ENCODE data around the gene CARHSP1.
A peak's percentile ranks its signal among the peaks of the same experiment; 100 is the strongest.
"Not testable (repeated sequence)": the region's sequence is repeated elsewhere in the genome, so short reads cannot be mapped to it uniquely, and the experiment has no call there.

The CARHSP1 gene

DNA sequence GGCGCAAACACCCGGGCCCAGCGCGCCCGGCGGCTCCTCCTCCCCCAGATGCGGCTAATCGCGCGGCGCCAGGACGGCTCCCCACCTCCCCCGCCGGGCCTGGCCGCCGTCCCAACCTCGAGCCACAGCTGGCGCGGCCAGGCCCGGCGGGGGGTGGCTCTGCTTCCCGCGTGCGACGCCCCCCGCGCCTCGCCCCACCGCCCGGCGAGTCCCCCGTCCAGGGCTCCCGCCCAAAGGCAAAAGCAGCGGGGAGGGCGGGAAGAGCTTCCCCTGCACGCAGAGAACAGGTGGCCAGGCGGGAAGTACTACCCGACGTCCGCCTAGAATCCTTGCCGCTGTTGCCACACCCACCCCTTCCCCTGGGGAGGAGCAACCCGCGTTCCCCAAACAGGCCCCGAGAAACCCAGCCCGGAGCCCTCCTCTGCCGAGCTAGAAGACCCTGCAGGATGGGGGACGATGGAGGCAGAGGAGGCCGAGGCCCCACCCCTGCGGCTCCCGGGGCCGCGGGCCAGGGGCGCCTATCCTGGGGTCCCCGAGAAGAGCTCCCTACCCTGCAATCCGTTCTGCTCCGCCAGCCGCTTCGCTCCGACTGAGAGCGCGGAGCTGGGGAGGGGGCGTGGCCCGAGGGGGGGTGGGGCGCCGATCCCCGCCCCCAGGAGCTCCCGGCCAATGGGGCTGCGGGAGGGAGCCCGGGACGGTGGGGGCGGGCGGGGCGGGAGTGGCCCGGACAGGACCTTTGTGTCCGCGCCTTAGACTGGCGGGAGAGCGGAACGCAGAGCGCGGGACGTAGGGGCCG lies at the start of gene CARHSP1:
CARHSP1 (minus strand) TSS at position 591 of the 796 bp plus-strand sequence. CDS start 9,678 bp downstream, outside the sequence.
- DNase-seq: peak; percentile 97

DNA sequence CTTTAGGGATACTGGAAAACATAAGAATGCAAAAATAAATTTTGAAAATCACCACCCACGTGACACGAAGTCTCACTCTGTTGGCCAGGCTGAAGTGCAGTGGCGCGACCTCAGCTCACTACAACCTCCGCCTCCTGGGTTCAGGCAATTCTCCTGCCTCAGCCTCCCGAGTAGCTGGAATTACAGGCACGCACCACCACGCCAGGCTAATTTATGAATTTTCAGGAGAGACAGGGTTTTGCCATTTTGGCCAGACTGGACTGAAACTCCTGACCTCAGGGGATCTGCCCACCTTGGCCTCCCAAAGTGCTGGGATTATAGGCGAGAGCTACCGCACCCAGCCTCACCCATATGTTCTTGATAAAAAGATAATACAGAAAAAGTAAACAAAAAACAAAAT lies 48.5 kb upstream of the CARHSP1 start:
- DNase-seq: not testable (repeated sequence)

DNA sequence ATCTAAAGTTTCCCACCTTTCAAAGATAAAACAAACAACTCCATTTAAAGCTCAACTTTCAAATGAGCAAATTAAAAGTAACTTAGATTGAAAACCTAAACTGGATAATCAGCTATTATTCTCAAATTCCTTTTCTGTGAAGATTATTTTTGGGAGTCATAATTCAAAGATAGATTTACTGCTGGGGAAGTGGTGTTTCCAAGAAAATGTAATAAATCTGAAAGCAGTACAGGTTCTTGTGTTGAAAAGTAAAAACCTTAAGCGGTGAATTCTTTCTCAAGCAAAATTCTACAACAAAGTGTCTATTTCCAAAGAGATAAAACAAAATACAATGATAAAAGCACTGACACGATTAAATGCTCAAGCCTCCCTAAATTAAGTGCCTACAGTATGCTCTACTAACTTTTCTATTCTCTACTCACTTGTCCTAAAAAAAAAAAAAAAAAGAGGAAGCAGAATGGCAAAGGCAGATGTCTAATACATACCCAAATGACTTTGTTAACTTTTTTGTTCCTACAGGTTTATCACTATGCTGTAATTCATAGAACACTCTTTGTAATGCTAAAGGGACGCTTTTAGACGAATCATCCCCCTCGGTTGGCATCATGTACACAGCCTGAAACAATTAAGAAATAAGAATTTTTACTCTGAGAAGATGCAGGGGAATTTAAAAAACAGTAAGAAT lies 47.9 kb upstream of the CARHSP1 start:
- DNase-seq: no peak

DNA sequence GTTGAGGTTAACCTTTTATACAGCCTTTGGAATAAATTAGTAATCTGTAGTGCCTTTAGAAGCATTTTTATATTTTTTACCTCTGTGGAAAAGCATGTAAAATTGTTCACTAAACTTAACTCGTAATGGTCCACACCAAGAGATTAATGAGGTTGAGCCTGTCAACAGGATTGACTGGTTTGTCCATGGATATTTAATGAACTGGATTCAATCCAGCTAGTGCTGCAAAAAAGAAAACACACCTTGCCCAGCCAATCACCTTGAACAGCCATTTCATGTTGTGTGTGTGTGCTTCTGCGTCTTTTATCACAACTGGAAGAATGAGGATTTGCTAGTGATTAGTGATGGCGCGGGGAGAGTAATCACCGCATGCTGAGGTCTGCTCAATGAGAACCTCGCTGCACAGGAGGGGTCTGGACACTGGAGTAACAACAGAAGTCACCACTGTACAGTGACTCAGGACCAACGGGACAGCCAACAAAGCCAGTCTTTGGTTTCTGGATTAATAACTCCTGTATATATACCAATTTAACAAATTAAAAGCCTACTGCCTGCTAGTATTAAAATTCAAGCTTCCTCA lies 47.0 kb upstream of the CARHSP1 start:
- peak; percentile 59 for DNase-seq

DNA sequence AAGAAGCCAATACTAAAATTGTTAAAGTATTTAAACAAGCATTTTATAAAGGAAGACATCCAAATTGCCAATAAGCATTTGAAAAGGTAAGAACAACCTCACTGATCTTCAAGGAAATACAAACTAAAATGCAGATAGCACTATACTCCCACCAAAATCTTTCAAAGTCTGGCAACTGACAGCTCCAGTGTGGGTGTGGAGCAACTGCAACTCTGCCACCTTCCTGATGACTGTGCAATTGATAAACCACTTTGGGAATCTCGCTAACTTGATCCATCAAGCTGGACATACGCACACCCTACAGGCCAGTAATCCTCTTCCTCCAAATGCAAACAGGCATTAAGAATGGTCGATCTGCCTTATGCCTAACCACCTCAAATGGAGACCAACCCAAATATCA lies 45.3 kb upstream of the CARHSP1 start:
- DNase-seq: no peak

DNA sequence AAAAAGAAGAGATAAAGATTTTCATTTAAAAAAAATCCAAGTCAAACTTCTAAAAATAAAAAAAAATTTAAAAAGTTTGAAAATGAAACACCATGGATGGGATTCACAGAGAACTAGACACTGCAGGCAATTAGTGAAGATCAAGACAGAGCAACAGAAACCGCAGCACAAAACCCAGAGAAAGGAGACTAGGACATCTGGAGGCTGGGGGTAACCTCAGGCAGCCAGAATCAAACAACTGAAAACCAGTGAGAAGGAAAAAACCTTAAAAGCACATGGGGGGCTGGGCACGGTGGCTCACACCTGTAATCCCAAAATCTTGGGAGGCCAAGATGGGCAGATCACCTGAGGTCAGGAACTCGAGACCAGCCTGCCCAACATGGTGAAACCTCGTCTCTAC lies 44.0 kb upstream of the CARHSP1 start:
- DNase-seq: no peak

DNA sequence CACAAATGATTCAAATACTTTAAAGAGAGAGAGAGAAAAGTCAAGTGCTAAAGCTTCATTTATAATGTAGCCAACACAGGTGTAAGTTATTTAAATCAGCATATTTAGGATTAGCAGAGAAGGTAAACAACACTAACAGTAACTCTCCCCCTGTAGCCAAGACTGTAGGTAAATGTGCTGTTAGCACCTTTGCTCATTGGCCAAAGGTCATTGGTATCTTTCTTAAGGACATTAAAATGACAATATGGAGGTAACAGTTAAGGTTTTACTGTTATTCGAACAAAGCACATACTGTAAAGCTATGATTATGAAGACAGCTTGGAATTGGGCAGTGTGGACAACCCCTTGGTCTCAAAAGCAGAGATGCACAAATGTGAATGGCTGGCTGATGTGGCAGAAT lies 42.0 kb upstream of the CARHSP1 start:
- DNase-seq: no peak

DNA sequence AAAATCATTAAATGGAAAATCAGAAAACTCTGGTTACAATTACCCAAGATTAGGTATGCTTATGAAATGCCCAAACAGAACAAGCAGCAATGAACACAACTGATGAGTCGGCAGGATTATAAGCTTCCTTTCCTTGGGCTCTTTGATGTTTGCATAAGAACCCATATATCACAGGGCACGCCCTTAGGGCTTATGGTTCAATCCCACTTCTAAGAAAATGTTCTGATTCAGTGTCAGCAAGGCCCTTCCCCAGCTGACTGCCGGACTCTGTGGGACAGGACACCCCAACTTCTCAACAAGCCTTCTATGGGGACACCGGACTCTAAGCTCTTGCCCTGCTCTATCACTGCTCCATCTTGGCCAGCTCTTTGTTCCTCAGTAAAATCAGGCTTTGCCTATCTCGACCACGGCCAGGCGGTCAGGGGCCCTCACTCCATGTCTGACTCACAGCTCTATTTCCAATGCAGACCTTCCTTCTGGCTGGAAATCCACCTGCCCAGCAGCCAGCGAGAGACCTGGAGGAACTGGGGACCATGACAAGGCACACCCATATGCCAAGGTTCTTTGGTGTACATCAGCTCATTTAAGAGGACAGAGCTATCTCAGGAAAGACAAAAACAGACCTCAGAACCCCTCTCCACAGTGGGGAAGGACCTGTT lies 40.1 kb upstream of the CARHSP1 start:
- no peak for DNase-seq

DNA sequence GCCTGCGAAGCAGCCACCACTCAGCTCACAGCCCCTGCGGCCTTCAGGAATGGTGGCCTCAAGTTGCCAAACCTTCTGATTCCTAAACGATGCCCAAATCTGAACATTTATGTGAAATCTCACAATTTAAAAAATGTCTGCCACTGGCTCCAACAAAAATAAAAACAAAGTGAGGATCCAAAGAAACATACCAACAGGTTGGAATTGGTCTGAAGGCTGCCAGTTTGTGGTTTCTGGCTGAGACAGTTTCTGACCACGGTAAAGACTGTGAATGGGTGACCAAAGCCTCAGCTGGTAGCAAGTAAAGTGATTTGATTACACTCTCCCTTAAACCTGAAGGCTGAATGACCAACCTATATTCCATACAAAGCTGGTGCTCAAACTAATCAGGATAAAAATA lies 38.3 kb upstream of the CARHSP1 start:
- DNase-seq: no peak

DNA sequence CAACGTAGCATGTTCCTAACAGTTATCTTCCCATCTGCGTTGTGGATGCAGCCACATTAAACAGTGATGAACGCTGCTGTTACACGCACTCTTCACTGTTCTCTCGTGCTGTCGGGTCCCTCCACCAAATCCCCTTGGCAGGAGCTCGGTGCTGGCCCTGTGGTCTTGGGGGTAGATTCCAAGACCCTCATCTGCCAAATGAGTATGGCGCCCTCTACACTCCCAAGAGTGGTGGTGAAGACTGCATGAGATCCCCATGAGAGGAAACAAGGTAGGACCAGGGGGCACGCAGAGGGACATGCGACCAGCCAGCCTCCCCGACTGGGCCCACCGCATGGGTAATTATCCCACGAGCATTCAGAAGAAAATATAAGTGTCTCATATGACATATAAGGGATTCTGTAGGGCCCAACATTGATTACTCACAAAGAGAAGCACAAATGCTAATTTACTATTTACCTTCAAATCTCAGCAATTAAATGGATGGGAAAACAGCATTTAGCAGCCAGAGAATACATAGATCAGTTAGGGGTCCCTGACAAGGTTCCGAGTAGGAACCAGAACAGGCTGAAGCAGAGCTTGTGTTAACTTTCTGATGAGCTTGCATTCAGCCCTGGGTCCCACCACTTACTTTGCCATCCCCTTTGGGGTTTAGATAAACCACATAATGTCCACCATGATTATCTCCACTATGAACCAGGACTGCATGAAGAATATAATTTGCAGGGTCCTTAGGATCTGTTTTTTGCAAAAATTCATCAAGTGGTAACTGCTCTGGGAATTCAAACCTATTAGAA lies 37.2 kb upstream of the CARHSP1 start:
- DNase-seq: no peak

DNA sequence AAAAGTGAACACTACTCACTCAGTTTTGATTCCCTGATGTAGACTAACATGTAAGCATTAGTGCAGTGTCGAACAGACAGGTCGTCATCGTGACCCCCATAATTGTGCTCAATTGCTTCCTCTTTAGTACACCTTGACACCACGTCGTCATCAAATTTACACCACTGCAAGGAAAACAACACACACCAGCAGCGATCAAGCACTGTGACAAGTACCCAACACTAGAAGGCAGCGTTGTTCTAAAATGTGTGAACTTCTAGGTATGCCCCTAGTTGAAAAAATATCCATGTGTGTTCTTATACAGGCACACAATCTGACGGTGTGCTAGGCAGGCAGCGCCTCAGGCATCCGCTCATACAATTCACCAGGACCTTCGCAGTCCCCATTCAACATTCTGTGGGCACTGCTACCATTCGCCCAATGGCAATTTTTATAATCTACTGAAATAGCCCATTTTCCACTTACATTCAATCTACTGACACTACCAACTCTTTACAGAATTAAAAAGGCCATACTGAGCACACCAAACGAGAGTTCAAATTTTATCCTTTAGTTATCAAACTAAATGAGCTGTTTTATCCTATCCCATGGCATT lies 36.5 kb upstream of the CARHSP1 start:
- peak; percentile 53 for DNase-seq

DNA sequence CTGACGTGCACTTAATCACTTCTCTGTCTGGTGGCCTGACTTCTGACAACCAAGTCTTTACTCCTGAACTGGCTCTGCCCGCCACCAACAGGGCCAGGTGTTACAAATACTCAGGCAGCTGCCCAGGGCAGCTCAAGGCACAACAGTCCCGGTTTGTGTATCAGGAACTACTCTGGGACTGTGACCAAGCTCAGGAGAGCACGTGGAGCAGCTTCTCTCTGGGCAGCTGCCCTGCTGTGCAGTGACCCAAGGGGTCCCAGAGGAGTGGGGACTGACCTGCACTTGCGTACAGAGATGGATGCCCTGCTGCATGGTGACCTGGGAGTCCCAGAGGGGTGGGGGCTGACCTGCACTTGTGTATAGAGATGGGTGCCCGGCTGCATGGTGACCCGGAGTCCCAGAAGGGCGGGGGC lies 35.2 kb upstream of the CARHSP1 start:
- no peak for DNase-seq

DNA sequence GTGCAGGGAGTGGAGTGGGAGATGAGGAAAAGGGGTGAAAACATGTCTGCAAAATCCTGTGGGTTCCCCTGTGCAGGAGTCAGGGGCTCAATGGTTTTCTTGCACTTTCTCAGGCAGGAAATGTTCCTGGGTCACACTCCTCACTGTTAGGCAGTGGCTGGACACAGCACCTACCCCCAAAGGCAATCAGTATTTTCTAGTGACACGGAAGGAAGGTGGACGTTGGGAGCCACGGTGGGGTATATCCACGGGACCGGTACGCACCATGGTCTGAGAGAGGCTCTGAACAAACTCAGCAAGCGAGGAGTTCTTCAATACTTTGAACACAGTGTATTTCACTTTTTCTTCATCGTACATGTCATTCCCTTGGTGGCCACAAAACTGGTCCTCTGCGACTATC lies 34.2 kb upstream of the CARHSP1 start:
- no peak for DNase-seq

DNA sequence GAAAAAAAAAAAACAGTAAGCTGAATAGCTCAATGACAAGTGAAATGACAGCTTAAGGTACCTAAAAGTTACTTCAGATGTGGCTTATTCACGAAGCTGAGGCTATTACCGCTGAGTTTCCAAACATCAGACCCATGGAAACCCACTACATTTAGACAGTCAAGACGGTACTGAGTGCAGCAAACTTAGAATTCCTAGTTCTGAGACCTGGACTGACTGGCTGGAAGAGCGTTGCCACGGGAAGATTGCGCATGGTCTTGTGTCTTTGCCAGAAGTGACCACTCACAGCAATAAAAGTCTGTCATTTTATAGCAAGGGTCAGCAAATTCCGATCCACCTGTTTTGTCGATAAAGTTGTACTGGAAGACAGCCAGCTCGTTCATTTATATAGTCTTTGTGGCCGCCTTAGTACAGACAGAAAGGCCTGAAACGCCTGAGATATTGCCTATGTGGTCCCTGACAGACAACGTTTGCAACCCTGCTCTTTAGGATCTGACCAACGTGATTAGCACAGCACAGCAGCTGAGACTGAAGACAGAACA lies 32.6 kb upstream of the CARHSP1 start:
- no peak for DNase-seq

DNA sequence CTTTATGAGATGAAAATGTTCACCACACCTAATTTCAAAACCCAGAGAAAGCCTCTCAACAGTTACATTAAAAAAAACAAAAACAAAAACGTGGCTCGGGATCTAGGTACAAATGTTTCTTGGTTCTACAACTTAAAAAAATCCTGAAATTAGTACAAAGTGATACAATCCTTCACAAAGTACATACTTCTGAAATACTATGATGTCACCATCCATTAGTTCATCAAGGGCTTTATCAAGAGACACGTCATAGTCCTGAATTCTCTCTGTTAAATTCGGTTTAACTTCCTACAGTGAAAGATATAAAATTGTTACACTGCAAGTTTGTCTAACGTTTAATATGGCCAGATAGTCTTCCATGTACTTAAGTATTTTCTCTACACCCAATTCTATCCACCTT lies 31.5 kb upstream of the CARHSP1 start:
- DNase-seq: no peak

DNA sequence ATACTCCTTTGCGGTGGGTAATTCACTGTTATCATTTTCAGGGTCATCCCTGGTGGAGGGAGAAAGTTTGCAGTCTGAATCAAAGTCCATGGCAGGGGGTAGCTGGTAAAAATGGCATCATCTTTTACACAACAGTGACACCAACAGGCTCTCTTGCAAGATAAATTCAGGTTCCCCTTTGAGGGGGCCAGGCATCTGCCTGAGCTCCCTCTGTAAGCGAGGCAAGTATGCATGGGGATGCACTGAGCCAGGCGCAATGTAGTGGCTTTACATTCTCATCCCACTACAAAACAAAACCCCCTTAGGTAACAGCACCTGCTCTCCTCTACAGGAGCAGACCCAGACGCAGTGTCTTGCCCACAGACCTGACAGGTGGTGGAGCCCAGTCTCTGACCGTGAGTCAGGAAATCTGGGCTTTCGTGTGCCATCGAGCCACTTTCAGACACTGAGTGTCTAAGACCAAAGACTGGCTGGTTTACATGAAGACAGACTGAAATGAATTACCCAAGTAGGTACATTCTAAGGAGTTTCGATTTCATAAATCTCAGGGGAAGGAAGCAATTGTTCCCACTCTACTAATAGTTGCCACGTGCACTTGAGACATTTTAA lies 31.0 kb upstream of the CARHSP1 start:
- no peak for DNase-seq

DNA sequence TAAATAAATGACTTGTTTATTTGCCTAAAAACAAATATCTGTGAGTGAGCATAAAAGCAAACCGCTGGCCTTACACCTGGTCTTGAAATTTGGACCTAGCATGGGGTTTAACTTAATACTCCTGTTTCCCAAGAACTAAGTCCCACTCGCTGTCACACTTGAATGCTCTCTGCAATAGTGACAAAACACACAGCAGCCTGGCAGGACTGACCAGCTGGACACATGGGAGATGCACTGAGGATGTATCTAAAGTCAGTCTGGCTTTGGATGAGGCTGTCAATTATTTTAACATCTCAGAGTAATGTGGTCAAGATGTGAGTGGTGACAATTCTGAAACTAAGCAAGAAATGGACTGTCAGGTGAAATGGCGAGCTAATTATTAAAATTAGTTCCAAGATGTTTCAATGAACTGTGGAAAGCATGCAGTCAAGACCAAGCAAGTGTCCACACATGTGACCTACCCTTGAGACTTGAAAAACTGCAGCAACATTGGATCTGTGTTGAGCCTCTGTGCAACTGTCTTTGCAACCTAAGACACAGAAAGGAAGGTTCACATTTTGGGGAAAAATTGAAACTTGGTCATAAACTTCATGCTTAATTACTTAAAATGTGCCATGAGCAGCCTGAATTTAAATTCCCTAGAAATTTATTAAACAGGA lies 30.0 kb upstream of the CARHSP1 start:
- DNase-seq: no peak

DNA sequence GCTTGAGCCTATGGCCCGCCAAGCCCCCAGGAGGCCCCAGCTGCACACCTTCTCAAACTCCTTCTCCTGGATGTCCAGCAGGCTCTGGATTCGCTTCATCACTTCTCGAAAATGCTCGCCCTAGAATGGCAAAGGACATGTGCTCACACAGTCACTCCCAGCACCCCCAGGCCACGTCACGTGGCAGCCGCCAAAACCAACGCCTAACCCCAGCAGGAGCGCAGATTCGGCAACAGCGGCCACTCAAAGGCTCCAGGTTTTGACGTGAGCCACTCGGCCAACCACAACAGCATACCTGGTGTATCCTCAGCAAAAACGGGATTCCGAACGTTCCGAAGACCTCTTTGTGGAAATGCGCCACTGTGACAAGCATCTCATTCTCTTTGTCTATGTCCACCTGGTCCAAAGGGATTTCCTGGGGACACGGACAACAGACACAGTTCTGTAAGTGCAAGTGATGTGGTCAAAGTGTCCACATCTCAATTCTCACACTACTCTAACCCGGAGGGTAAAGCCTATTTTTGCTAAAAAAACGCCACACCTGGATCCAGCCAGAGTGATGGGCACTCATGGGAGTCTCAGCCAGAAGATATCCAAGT lies 26.0 kb upstream of the CARHSP1 start:
- no peak for DNase-seq

DNA sequence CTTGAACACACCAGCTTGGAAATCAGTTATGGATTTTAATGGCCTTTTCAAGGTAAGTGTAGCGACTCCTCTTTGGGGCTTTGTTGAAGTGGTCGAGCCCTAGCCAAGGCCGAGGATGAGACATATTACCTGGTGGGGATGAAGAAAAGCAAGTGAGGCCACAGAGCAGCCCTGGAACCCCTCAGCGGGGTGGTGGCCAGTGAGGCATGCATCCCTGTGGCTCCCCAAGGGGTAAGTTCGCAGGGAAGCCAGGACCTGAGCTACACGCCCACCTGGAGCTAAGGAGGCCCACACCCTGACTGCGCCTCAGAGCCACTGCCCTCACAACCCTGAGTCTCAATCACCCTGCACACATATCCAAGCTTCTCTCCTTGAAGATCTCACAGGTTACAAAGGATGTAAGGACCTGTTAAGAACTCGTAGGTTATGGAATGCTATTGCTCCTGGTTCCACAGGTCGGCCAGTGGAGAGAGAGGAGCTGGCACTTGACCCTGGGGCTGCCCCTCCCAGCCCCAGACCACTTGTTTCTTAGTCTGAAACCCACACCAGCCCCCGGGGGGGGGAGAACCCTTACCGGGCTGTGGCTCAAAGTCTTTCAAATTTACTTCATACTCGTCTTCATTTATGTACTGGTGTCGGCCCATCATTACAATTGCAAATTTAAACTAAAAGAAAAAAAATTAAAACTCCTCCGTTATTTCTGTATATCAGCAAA lies 25.3 kb upstream of the CARHSP1 start:
- no peak for DNase-seq

DNA sequence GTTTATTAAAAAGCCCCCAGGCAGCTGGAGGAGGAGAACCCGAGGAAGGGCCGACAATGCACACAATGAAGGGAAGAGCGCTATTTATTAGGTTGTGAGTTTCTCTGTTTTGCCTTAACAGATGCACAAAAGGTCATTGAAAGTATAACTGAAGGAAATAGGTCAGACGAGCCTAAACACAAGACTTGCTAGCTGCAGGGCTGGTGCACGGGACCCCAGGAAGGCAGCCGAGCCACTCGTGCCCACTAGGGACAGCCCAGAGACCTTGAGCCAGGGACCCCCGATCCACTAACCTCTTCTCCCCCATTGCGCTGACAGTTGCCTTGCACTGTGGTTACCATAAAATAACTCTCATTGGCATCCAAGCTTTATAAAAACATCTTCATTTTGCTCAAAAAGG lies 24.6 kb upstream of the CARHSP1 start:
- no peak for DNase-seq
